NAMALWA (cell line): ENCODE data around the gene ANKRA2.

Experiments used
- DNase-seq: peaks from one replicate; pipeline ENCODE4 v3.0.0-alpha.2; 2015; ENCODE audit warnings: low spot score

Gene ANKRA2, protein sequence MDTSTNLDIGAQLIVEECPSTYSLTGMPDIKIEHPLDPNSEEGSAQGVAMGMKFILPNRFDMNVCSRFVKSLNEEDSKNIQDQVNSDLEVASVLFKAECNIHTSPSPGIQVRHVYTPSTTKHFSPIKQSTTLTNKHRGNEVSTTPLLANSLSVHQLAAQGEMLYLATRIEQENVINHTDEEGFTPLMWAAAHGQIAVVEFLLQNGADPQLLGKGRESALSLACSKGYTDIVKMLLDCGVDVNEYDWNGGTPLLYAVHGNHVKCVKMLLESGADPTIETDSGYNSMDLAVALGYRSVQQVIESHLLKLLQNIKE

DNA sequence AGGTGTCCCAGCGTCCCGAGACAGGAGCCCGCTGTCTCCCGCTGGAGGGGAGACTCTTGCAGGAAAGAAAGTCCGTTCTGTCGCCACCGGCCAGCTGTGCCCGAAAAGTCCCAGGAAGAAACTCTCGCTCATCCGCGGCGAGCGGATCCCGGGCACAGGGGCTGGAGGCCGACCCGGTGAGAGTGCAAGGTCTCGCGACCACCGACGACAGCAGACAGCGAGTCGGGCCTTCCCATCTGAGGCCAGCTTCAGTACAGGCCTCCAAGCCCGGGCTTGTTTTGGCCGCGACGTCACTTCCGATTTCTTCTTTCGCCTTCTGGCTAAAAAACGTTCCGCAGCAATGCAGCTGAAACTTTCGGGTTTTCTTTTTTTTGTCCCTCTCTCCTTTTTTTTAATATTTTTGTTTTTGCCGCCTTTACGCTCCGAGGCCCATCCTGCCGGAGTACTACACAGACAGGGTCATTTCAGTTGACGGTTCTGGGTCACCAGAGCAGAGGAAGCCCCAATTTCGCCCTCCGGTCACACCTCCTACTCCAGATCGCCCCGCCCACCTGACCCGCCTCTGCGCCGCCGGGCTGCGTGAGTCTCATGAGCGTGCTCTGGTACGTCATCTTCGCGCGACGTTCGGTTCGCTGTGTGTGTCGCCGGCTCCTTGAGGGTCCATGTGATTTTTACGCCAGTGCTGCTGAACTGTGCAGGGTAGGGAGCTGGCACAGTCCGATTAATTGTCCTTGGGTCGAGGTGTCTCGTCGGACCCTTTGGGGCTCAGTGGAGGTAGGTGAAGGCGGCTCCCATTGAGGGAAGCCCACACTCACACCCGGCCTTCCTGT lies at the start of gene ANKRA2, which contains the start of gene UTP15:
TSS of gene ANKRA2 (minus strand) at position 501 of the 830 bp plus-strand sequence. CDS start 2,758 bp downstream, outside the sequence.
TSS of gene UTP15 (plus strand) at position 605 of the 830 bp plus-strand sequence. CDS start 1,602 bp downstream, outside the sequence.
- DNase-seq, result peak; percentile 99

GRCh38 chr5:73615085-73615484 lies 49.6 kb upstream of the ANKRA2 start:
- DNase-seq, result no peak

GRCh38 chr5:73612799-73613198 lies 47.4 kb upstream of the ANKRA2 start:
- DNase-seq, result no peak

DNA sequence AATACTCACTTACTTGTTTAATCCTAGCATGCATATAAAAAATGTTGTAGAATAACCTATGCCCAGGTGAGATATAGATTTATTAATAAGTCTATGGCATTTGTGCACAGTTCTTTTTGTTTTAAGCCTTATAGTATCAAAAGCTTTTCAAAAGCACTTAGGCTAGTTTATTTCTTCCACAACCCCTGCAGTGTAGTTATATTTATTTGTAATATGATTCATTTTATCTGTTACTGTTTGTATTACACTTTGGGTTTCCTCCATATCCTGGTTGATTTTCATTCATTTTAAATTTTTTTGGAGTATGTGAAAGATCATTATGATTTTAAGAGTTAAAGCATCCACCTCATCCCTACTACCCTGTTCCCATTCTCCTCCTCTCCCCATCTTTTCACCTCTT lies 41.8 kb upstream of the ANKRA2 start:
- no peak for DNase-seq

DNA sequence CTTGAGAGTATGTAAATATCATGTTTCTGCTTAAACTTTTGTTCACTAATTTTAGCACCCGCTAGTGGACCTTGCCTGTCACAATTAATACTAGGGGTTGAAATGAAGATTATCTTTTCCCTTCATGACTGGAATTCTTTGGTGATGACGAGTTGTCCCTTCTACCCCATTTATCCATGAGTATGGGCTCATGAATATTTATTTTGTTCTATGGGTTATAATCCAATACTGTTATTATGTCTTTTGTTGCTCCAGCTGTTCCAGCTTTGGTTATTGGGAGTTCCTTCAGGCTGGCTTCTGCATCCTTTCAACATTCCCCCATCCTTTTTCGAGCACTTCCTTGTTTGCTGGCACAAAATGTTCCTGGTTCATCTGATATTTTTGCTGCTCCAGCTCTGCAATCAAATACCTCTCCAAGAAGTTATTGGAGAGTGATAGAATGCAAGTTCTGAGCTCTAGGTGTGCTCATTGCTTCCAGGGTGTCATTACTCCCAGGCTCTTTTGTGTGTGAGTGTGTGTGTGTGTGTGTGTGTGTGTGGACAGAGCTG lies 40.8 kb upstream of the ANKRA2 start:
- no peak for DNase-seq

DNA sequence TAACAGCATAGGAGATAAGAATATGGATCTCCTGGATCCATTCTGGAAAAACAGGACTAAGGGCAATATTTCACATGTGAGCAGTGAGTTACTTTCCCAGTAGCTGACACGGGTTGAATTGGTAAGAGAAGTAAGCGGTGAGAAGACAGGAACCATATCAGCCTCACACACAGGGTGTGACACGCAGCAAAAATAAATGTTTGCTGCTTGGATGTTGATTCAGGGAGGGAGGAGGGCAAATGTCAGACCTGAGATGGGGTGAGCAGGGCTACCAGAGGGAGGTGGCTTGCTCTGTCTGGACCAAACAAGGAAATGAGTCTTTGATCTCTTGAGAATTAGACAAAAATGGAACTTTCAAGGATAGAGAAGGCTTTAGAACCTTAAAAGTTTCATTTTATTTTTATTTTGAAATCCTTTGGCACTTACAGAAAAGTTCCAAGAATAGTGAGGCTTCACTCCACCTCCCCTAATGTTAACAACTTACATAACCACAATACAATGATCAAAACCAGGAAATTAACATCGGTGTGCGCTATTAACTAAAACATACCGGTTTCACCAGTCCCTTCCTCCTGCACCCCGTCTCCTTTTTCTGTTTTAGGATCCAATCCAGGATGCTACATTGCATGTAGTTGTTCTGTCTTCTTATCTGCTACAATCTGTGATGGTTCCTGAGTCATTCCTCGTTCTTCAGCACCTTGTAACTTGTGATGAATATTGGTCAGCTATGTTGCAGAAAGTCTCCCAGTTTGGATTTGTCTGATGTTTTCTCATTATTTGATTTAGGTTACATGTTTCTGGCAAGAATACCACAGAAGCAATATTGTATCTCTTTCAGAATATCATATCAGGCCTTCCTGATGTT lies 40.0 kb upstream of the ANKRA2 start:
- DNase-seq, result no peak

GRCh38 chr5:73603998-73604397 lies 38.6 kb upstream of the ANKRA2 start:
- no peak for DNase-seq

DNA sequence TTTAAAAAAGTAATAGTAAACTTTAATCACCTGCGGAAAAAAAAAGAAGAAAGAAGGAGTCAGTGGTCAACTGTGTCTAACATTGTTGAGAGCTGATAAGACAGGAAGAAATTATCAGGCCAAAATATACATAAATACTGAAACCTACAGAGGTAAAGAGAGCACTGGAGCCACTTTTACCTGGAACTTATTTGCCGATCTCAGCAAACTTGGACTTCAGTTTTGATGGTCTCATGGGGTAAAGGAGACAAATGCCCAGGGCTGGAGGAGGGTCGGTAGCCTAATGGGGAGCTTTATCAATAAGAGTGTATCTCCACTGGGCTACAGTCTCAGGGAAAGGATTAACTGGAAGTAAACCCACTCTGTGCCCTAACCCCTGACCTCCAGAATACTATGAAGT lies 33.9 kb upstream of the ANKRA2 start:
- no peak for DNase-seq

DNA sequence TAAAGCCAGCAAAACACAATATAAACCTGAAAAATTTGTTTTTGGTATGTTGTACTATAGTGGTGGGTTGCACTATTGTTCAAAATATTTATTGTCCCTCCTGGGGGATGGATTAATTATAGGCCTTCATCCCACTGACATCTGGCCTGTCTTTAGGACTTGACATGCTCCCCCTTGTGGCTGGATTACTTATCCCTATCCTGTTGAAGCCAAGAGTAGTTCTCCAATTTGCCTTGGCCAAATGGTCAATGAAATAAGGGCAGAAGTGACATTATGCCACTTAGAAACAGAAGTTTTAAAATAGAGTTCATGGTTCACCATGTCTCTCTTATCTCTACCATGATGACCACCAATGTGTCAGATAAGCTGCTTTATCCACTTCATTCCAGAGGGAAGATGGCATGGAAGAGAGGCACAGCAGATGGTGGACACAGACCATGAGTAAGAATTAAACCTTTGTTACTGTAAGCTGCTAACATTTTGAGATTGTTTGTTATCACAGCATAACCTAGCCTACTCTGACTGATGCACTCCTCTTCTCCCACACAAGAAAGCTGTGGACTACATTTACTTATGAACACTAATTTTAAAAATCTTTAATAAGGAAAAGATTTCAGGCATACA lies 31.4 kb upstream of the ANKRA2 start:
- peak; percentile 48 for DNase-seq

GRCh38 chr5:73592551-73592950 lies 27.1 kb upstream of the ANKRA2 start:
- DNase-seq, result no peak

DNA sequence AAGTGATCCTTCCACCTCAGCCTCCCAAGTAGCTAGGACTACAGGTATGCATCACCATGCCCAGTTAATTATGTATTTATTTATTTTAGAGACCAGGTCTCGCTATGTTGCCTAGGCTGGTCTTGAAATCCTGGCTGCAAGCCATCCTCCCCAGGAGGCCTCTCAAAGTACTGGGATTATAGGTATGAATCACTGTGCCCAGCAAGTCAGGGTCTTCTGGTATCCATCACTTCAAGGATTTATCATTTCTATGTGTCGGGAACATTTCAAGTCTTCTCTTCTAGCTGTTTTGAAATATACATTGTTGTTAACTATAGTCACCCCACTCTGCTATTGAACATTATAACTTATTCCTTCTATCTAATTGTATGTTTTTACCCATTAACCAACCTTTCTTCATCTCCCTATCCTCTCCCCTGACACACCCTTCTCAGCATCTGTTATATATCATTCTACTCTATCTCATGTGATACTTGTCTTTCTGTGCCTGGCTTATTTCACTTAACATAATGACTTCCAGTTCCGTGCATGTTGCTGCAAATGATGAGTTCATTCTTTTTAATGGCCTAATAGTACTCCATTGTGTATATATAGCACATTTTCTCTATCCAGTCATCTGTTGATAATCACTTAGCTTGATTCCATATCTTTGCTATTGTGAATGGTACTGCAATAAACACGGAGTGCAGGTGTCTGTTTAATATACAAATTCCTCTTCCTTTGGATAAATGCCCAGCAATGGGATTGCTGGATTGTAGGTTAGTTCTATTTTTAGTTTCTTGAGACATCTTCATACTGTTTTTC lies 26.5 kb upstream of the ANKRA2 start:
- DNase-seq, result no peak

DNA sequence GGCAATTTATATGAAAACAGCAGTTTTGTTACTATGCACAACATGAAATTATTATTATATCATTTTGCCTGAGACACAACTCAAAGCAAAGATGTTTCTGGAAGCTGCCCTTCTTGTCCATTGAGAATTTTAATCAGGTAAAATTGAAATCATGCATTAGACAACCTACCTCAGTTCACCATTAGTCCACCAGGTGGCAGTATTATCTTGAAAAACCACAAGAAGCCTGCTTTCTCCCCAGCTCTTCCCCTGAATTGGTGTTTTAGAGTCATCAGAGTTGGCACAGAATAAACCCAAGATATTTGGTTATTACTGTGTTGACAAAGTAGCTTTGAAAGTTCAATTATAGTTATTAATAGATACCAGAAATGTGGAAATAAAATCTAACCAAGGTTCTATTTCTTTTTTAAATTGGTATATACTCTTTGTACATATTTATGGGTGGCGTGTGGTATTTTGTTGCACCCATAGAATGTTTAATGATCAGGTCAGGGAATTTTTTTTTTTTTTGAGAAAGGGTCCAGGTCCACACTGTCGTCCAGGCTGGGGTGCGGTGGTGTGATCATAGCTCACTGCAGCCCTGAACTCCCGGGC lies 25.8 kb upstream of the ANKRA2 start:
- DNase-seq, result peak; percentile 86

DNA sequence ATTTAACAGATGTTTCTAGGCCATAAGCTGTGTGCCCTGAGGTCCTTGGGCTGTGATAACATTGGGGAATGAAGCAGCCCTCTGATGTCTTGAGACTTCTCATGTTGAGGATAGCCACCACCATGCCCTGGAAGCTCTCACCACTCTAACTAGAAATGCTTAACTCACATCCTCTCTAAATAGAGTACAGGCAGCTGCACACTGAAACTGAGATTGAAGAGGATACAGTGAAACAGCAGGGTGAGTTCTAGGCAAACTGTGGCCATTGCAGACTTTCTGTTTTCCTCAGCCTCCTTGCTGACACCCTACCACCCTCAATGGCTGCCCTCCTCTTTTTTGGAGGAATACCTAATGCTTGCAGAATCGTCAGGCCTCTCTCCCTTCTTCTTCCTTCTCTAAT lies 22.5 kb upstream of the ANKRA2 start:
- DNase-seq, result no peak

DNA sequence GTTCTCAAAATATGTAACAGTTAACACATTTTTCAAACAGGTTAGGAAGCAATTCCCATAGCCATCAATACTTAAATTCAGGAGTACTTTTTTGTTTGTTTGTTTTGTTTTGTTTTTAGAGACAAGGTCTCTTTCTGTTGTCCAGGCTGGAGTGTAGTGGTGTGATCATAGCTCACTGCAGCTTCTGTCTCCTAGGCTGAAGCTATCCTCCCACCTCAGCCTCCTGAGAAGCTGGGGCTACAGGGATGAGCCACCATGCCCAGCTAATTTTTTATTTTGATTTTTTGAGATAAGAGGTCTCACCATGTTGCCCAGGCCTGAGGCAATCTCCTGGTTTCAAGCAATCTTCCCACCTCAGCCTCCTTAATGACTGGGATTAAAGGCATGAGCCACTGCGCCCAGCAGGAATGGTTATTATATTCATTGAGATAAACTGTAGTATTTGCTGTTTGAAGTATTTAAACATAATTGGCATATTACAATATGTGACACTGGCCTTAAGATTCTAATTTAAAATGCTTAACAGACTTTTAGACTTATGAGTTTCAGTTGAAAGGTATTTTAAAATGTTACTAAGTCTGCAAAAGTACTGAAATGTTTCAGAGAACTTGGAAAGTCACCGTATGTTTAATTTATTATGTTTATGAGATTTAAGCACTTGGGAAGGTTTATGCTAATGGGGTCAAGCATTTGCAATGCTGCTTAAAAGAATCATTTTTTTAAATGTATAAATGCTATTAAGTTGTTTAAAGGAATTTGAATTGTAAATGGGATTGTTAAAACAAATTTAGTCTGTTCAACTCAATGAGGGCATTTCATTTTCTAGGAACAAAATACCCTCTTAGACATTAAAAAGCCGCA lies 17.1 kb upstream of the ANKRA2 start:
- no peak for DNase-seq

DNA sequence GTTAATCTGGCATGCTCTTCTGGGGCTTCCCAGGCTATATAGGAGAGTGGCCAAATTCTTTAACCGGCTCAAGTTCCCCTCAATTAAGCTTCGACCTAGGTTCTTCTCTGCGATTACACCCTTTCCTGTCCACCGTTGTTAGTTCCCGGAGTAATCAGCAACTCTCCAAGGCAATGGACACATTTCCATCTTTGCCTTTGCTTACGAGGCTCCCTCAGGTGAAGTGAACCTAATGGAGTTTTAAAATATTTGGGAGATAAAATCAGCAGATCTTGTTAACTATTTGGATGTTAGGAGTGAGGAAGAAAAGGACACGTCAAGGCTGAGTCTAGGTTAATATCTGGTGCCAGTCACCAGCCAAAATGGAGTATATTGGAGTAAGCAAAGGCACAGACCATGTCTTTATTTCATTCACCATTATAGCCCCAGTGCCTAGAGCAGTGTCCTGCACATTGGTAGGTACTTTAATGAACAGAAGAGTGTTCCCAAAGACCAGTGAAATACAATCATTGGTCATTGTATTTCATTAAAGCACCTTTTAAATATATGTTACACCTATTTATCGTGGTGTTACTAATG lies 619 bp upstream of the ANKRA2 start:
- DNase-seq, result no peak

GRCh38 chr5:73564675-73565074 lies 764 bp downstream of the ANKRA2 start:
- DNase-seq, result no peak

GRCh38 chr5:73564018-73564417 lies 1.4 kb downstream of the ANKRA2 start:
- DNase-seq, result peak; percentile 6

DNA sequence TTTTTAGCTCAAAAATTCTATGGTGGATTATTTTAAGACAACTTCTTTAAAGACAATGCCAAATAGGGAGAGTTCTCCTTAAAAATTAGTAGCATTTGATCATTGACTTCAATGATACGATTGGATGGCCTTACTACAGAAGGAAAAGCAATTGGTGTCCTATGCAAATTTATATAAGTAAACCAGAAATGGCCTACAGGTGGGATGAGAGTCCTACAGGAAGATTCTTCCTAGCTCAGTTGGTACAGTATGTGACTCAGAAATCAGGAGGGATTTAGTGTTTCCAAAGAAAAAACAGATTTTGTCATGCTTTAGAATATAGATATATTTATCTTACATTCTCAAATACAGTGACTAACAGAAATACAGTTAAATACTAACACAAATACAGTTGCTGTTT lies 6.5 kb downstream of the ANKRA2 start:
- DNase-seq, result peak; percentile 11

DNA sequence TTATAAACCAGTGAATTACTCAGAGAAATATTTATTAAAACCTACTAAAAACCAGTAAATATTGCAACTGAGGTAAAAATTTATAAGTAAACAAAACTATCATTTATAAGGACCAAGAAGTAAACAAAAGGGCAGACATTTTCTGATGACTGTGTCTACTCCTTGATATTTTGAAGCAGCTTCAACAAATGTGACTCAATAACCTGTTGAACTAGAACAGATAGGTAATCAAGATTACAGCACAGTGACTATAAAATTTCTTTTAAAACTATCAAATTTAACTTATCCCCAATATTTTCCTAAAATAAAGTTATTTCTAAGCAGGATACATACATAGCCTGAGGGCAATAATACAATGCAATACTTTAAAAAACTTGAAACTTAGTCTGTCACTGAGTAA lies 12.8 kb downstream of the ANKRA2 start:
- DNase-seq, result no peak
